ENCODE results near the gene STK32A. TPM values are rescaled to one million over a fixed set of nuclear protein-coding genes. Genes with fewer than 3 reads are reported as not detected.

Gene STK32A
- total RNA-seq, 1 experiment from 2014 or later, result 1.2 TPM

GRCh38 chr5:147431586-147431985 is 196.8 kb downstream of the STK32A start (continued):
- TF ChIP-seq, protein P1, sequence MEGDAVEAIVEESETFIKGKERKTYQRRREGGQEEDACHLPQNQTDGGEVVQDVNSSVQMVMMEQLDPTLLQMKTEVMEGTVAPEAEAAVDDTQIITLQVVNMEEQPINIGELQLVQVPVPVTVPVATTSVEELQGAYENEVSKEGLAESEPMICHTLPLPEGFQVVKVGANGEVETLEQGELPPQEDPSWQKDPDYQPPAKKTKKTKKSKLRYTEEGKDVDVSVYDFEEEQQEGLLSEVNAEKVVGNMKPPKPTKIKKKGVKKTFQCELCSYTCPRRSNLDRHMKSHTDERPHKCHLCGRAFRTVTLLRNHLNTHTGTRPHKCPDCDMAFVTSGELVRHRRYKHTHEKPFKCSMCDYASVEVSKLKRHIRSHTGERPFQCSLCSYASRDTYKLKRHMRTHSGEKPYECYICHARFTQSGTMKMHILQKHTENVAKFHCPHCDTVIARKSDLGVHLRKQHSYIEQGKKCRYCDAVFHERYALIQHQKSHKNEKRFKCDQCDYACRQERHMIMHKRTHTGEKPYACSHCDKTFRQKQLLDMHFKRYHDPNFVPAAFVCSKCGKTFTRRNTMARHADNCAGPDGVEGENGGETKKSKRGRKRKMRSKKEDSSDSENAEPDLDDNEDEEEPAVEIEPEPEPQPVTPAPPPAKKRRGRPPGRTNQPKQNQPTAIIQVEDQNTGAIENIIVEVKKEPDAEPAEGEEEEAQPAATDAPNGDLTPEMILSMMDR (IDR thresholded peaks at IDR 0.05 in 2 of 3, conservative IDR thresholded peaks at IDR 0.05 in 1 of 3; ENCODE audit: borderline replicate concordance in 1 of 3, insufficient read depth in 1 of 3, low read depth in 2 of 3, low read length in 2 of 3), result no peak
- TF ChIP-seq CBX3 (IDR thresholded peaks at IDR 0.05; ENCODE audit: low read depth) (no peak), REST (IDR thresholded peaks at IDR 0.05; ENCODE audit: low read depth) (no peak), RAD21 (IDR thresholded peaks at IDR 0.05; ENCODE audit: low read depth) (no peak)

GRCh38 chr5:147432323-147432722 is 197.5 kb downstream of the STK32A start:
- DNase-seq (ENCODE audit: low read depth, low spot score) (no peak), ATAC-seq (no peak)
- BruUV-seq (replicated peaks), result no TSS peak
- POLR2A ChIA-PET, result no interaction called here
- TF ChIP-seq EZH2 (IDR thresholded peaks at IDR 0.05) (no peak), CEBPB (IDR thresholded peaks at IDR 0.05; ENCODE audit: low read depth) (no peak), ZFX (IDR thresholded peaks at IDR 0.05) (no peak), POLR2A (IDR thresholded peaks at IDR 0.05; ENCODE audit: borderline replicate concordance, extremely low read depth, insufficient read depth, insufficient read length) (no peak), ELF1 (IDR thresholded peaks at IDR 0.05; ENCODE audit: borderline replicate concordance, low read depth) (no peak), RAD21 (IDR thresholded peaks at IDR 0.05; ENCODE audit: low read depth) (no peak), POLR2AphosphoS5 (IDR thresholded peaks at IDR 0.05; ENCODE audit: low read depth, low read length) (no peak), CBX3 (IDR thresholded peaks at IDR 0.05; ENCODE audit: low read depth) (no peak)
- TF ChIP-seq, protein P2, sequence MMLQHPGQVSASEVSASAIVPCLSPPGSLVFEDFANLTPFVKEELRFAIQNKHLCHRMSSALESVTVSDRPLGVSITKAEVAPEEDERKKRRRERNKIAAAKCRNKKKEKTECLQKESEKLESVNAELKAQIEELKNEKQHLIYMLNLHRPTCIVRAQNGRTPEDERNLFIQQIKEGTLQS (IDR thresholded peaks at IDR 0.05), result no peak
- H3K27me3 ChIP-seq (ENCODE audit: insufficient read depth, low read length), result no peaks in the 10 kb centered on the region
- H3K4me1 ChIP-seq (ENCODE audit: control insufficient read depth in 1 of 2, insufficient read depth in 2 of 2, low read length in 2 of 2), result no peaks in the 10 kb centered on the region
- no peak overlapping the region for H3K27ac ChIP-seq (ENCODE audit: low read depth, low read length)
- no peak overlapping the region for H3K9ac ChIP-seq (ENCODE audit: low read length)
- H3K36me3 ChIP-seq (ENCODE audit: control insufficient read depth in 1 of 2, insufficient read depth in 2 of 2, low read length in 2 of 2), result no peaks in the 10 kb centered on the region
- no peak overlapping the region for H3K4me2 ChIP-seq (ENCODE audit: low read length)
- H3K9me3 ChIP-seq (ENCODE audit: control insufficient read depth in 1 of 2, insufficient read depth in 1 of 2, low read depth in 1 of 2, low read length in 2 of 2), result no peaks in the 10 kb centered on the region
- H3K79me2 ChIP-seq (ENCODE audit: insufficient read depth, low read length), result no peaks in the 10 kb centered on the region
- CTCF ChIA-PET, result no interaction called here
- H3K4me3 ChIP-seq (replicated peaks in 1 of 2; ENCODE audit: low read depth in 1 of 2, low read length in 2 of 2), result no peak overlapping the region
- H3K9me2 ChIP-seq (ENCODE audit: insufficient read depth), result no peaks in the 10 kb centered on the region
- intact Hi-C loops (cut with micrococcal nuclease), result no loop called here
- H4K20me1 ChIP-seq (ENCODE audit: insufficient read depth), result no peaks in the 10 kb centered on the region
- H2AFZ ChIP-seq (ENCODE audit: low read depth, low read length, poor library complexity, severe bottlenecking), result no peak overlapping the region
- RAD21 ChIA-PET (ENCODE audit: low non-redundant PET in 1 of 2, low total read pairs in 2 of 2, uncharacterized antibody in 2 of 2, unreplicated experiment in 2 of 2), result no interaction called here
